ENCODE measurements around the gene SLC16A11.

DNA sequence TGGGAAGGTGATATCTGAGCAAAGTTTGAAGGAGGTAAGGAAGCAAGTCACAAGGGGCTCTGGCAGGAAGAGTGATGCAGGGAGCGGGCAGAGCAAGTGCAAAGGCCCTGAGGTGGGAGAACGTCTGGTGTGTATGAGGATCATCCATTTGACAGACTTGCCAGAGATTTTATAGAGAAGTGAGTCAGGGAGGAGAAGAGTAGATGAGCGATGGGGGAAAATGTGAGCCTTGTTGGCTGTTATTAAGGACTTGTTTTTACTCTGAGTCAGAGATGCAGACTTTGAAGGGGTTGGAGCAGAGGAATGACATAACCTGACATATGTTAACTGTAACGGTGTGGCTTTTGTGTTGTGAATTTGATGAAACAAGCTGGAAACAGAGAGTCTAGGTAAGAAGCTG lies 39.7 kb upstream of the SLC16A11 start:
- TF ChIP-seq, protein P1, sequence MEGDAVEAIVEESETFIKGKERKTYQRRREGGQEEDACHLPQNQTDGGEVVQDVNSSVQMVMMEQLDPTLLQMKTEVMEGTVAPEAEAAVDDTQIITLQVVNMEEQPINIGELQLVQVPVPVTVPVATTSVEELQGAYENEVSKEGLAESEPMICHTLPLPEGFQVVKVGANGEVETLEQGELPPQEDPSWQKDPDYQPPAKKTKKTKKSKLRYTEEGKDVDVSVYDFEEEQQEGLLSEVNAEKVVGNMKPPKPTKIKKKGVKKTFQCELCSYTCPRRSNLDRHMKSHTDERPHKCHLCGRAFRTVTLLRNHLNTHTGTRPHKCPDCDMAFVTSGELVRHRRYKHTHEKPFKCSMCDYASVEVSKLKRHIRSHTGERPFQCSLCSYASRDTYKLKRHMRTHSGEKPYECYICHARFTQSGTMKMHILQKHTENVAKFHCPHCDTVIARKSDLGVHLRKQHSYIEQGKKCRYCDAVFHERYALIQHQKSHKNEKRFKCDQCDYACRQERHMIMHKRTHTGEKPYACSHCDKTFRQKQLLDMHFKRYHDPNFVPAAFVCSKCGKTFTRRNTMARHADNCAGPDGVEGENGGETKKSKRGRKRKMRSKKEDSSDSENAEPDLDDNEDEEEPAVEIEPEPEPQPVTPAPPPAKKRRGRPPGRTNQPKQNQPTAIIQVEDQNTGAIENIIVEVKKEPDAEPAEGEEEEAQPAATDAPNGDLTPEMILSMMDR (IDR thresholded peaks at IDR 0.05), result no peak
- no peak for TF ChIP-seq EP300 (IDR thresholded peaks at IDR 0.05)
- no peak for TF ChIP-seq POLR2A (IDR thresholded peaks at IDR 0.05)
- no peak for TF ChIP-seq POLR2AphosphoS5 (IDR thresholded peaks at IDR 0.05)

Measured in stomach (tissue), 4 donors.